ENCODE results near the gene GALNT18. TPM values are rescaled to one million over a fixed set of nuclear protein-coding genes. Genes with fewer than 3 reads are reported as not detected.
A peak's percentile ranks its signal among the peaks of the same experiment; 100 is the strongest.

GALNT18 gene
- total and polyA plus RNA-seq, 7 donors: 4.6 to 32.4 (median 8.3) TPM

DNA sequence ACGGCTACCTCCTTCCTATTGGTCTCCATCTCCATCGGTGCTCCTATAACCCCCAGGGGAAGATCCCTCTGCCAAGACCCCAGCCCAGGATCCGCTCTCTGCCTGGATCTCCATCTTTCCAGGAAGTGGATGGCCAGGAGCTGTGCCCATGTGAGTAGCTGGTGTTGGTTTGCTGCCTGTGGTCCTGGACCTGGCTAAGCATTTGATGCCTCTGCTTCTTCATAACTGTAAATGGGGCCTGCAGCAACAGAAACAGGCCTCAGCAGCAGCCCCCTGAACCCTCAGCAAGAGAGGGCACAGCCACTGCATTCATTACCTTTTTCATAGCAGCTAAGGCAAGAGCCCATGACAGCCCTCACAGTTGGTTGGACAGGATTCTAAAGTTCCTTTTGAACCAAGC, 242.1 kb downstream of the GALNT18 start:
- intact Hi-C loops (cut with DNase I): no loop called here
- TF ChIP-seq, protein P1, sequence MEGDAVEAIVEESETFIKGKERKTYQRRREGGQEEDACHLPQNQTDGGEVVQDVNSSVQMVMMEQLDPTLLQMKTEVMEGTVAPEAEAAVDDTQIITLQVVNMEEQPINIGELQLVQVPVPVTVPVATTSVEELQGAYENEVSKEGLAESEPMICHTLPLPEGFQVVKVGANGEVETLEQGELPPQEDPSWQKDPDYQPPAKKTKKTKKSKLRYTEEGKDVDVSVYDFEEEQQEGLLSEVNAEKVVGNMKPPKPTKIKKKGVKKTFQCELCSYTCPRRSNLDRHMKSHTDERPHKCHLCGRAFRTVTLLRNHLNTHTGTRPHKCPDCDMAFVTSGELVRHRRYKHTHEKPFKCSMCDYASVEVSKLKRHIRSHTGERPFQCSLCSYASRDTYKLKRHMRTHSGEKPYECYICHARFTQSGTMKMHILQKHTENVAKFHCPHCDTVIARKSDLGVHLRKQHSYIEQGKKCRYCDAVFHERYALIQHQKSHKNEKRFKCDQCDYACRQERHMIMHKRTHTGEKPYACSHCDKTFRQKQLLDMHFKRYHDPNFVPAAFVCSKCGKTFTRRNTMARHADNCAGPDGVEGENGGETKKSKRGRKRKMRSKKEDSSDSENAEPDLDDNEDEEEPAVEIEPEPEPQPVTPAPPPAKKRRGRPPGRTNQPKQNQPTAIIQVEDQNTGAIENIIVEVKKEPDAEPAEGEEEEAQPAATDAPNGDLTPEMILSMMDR (IDR thresholded peaks at IDR 0.05): no peak
- Histone ChIP-seq H3K4me3 (no peak overlapping the region), H3K27me3 (ENCODE audit: insufficient read depth in 3 of 3, low read length in 2 of 3) (no peaks in the 10 kb centered on the region), H3K4me1 (no peaks in the 10 kb centered on the region), H3K27ac (no peak overlapping the region), H3K36me3 (ENCODE audit: insufficient read depth in 1 of 2, low read depth in 1 of 2) (no peaks in the 10 kb centered on the region), H3K9me3 (no peaks in the 10 kb centered on the region)
- WGBS, 3 donors: 90 to 100% (median 91%) methylated on average over 3 of the region's 3 CpGs
- DNase-seq (no peak), ATAC-seq (no peak)

- no peaks in the 10 kb centered on the region for H3K36me3 ChIP-seq (ENCODE audit: insufficient read depth in 1 of 2, low read depth in 1 of 2)
Measured at GRCh38 chr11:11378184-11378940, 243.4 kb downstream of the GALNT18 start.

DNA sequence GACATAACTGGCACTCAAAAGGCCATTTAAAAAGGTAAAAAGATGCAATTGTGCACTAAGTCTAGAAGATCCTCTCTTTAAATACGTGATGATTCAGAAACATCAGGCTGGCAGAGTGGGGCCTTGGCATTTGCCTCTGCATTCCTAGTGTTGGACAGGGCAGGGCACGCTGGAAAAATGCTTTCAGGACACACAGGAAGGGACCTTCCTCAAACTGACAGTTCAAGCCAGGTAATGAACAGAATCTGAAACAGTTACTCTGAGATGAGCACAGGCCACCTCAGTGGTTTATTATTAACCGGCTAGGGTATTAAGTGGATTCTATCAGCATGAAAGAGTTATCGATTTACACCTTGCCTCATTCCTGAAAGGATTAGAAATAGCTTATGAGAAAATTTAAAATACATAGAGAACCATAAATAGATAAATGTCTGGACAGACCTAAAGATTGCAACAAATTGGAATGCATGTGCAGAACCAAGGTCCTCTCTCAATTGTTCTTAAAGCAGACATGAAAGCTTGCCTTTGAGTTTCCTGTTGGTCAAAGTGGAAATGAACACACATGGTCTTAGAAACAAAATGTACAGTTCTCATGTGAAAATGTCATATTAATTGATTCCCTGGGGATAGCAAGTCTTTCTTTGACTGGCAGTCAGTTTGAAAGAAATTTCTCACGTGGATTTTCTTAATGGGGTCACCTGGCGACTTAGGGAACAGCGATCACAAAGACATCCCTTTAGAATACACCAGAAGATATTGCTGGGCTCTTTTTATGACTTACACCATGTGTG, 247.3 kb downstream of the GALNT18 start:
- 73 to 86% (median 81%) methylated on average over 7 of the region's 7 CpGs for WGBS, 3 donors
- intact Hi-C loops (cut with DNase I): no loop called here
- no peaks in the 10 kb centered on the region for H3K9me3 ChIP-seq

More at GRCh38 chr11:11378184-11378940, 243.4 kb downstream of the GALNT18 start:
- TF ChIP-seq, protein P1 (IDR thresholded peaks at IDR 0.05): no peak
- no peaks in the 10 kb centered on the region for H3K27me3 ChIP-seq (ENCODE audit: insufficient read depth in 3 of 3, low read length in 2 of 3)
- H3K27ac ChIP-seq: no peak overlapping the region
- ATAC-seq: no peak
- no peak for DNase-seq
- no peak overlapping the region for H3K4me3 ChIP-seq
- no peaks in the 10 kb centered on the region for H3K9me3 ChIP-seq
- intact Hi-C loops (cut with DNase I): no loop called here
- 85 to 95% (median 87%) methylated on average over 8 of the region's 8 CpGs for WGBS, 3 donors
- no peaks in the 10 kb centered on the region for H3K4me1 ChIP-seq

DNA sequence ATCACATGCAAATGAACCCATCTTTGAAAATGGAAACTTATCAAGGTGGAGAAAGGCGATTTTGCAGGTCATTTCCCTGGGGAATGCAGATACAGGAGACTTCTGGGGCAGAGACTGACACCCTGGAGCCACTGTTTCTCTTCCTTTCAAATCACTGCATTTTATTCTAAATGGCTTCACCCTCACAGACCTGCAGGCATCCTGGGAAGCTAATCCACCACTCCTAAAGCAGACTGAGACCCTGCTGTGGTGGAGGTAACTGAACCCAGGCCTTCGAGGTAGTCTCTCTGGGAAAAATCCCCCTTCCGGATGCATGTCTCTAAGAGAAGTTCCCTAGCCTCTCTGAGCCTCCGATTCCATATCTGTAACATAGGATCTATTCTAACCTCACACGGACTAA, 247.9 kb downstream of the GALNT18 start:
- Histone ChIP-seq H3K36me3 (ENCODE audit: insufficient read depth in 1 of 2, low read depth in 1 of 2) (no peaks in the 10 kb centered on the region), H3K27ac (no peak overlapping the region), H3K4me1 (no peaks in the 10 kb centered on the region), H3K4me3 (no peak overlapping the region), H3K27me3 (ENCODE audit: insufficient read depth in 3 of 3, low read length in 2 of 3) (no peaks in the 10 kb centered on the region), H3K9me3 (no peaks in the 10 kb centered on the region)
- no peak for DNase-seq
- TF ChIP-seq, protein P1 (IDR thresholded peaks at IDR 0.05): no peak
- intact Hi-C loops (cut with DNase I): no loop called here
- ATAC-seq: peak in 1 of 4 donors; percentile 12
- 81 to 89% (median 84%) methylated on average over 5 of the region's 5 CpGs for WGBS, 3 donors

More for the DNA sequence above, 247.3 kb downstream of the GALNT18 start:
- Histone ChIP-seq H3K4me3 (no peak overlapping the region), H3K36me3 (ENCODE audit: insufficient read depth in 1 of 2, low read depth in 1 of 2) (no peaks in the 10 kb centered on the region), H3K4me1 (no peaks in the 10 kb centered on the region), H3K27me3 (ENCODE audit: insufficient read depth in 3 of 3, low read length in 2 of 3) (no peaks in the 10 kb centered on the region), H3K27ac (no peak overlapping the region)
- peak in 2 of 4 donors; percentile 61 to 77 for ATAC-seq
- TF ChIP-seq, protein P1 (IDR thresholded peaks at IDR 0.05): no peak
- DNase-seq: no peak
